Measurements from ENCODE around the gene CCL25. TPM values are rescaled to one million over a fixed set of nuclear protein-coding genes. Genes with fewer than 3 reads are reported as not detected.

Gene CCL25
- total RNA-seq, 1 experiment from 2014 or later, result not detected

GRCh38 chr19:8111376-8111775, 58.8 kb downstream of the CCL25 start:
- H3K27me3 Mint-ChIP-seq (ENCODE audit: insufficient read depth, unreplicated experiment), result no peaks in the 10 kb centered on the region
- no peaks in the 10 kb centered on the region; the same call in 1 of the 2 replicates for H3K36me3 ChIP-seq (ENCODE audit: control insufficient read depth, insufficient read depth, low read length)
- H3K9me3 Mint-ChIP-seq (ENCODE audit: unreplicated experiment), result no peaks in the 10 kb centered on the region
- no peaks in the 10 kb centered on the region for H3K27me3 ChIP-seq (replicated peaks; ENCODE audit: control insufficient read depth, insufficient read depth, low read length)
- ChIA-PET CTCF (no interaction called here), POLR2A (no interaction called here)
- DNase-seq, result no peak
- H3K4me1 Mint-ChIP-seq (ENCODE audit: low read depth, unreplicated experiment), result no peaks in the 10 kb centered on the region
- H3K4me1 ChIP-seq, result peaks cover 5% of the 10 kb centered on the region
- no peak for TF ChIP-seq CTCF (IDR thresholded peaks at IDR 0.05; ENCODE audit: insufficient read depth in 1 of 2, low read depth in 1 of 2, low read length in 1 of 2, severe bottlenecking in 1 of 2, unreplicated experiment in 1 of 2)
- no TSS peak for BruUV-seq (replicated peaks)
- H3K4me3 ChIP-seq (ENCODE audit: low read depth, low read length), result no peak overlapping the region
- intact Hi-C loops (cut with micrococcal nuclease; ENCODE audit: unreplicated experiment), result no loop called here
- no peak overlapping the region for H3K4me3 Mint-ChIP-seq (ENCODE audit: unreplicated experiment)
- H3K27ac Mint-ChIP-seq (ENCODE audit: unreplicated experiment), result no peak overlapping the region
- no peaks in the 10 kb centered on the region for H3K36me3 Mint-ChIP-seq (ENCODE audit: insufficient read depth, unreplicated experiment)
- H3K9me3 ChIP-seq, result no peaks in the 10 kb centered on the region

Other genes starting within 250 kb of the CCL25 start
- gene EVI5L, start 222.5 kb upstream of the CCL25 start, total RNA-seq (2022), result 6.5 and 9.8 TPM in 2 replicates
- gene PRR36, start 178.4 kb upstream of the CCL25 start, total RNA-seq (2022), result 3.7 and 4.4 TPM in 2 replicates
- gene LRRC8E, start 164.2 kb upstream of the CCL25 start, total RNA-seq (2022), result 6.5 and 6.7 TPM in 2 replicates
- 37.4 and 42.6 TPM in 2 replicates for gene MAP2K7, start 148.9 kb upstream of the CCL25 start, total RNA-seq (2022)
- 9.8 and 10.8 TPM in 2 replicates for gene TGFBR3L, start 137.9 kb upstream of the CCL25 start, total RNA-seq (2022)
- gene SNAPC2, start 132.4 kb upstream of the CCL25 start, total RNA-seq (2022), result 8.8 and 10.4 TPM in 2 replicates
- 7.4 and 9.1 TPM in 2 replicates for gene CTXN1, start 126.6 kb upstream of the CCL25 start, total RNA-seq (2022)
- 129 and 146 TPM in 2 replicates for gene TIMM44, start 109.1 kb upstream of the CCL25 start, total RNA-seq (2022)
- 117 and 118 TPM in 2 replicates for gene ELAVL1, start 47.1 kb upstream of the CCL25 start, total RNA-seq (2022)
- gene FBN3, start 96.8 kb downstream of the CCL25 start, total RNA-seq (2022), result 15.0 and 16.4 TPM in 2 replicates
- 56.8 and 66.9 TPM in 2 replicates for gene CERS4, start 156.6 kb downstream of the CCL25 start, total RNA-seq (2022)

Data from Caco-2 (cell line).